Activated T-helper 17 cell treated with anti-CD3 and anti-CD28 coated beads, Interleukin-2, amount 50 U/mL, for 72 hours (primary cell): ENCODE results near the gene MAN1B1. TPM values are rescaled to one million over a fixed set of nuclear protein-coding genes. Genes with fewer than 3 reads are reported as not detected.
A peak's percentile ranks its signal among the peaks of the same experiment; 100 is the strongest.

ENCODE experiments used
- ATAC-seq: fragments of 150-1000 bp; cut with Tn5 transposase; replicated peaks from 2 replicates; pipeline ENCODE4 v1.10.0; 2021; ENCODE audit warnings: mild to moderate bottlenecking, moderate library complexity
- H3K27ac Mint-ChIP-seq: one replicate; pipeline ENCODE4 v1.8.0; 2022; ENCODE audit warnings: mixed read lengths
- H3K27me3 Mint-ChIP-seq: one replicate; pipeline ENCODE4 v1.8.0; 2022; ENCODE audit warnings: mixed read lengths
- H3K36me3 Mint-ChIP-seq: one replicate; pipeline ENCODE4 v1.8.0; 2022; ENCODE audit warnings: low read depth, mild to moderate bottlenecking, mixed read lengths
- H3K4me1 Mint-ChIP-seq: one replicate; pipeline ENCODE4 v1.8.0; 2022; ENCODE audit warnings: mixed read lengths
- H3K4me3 Mint-ChIP-seq: one replicate; pipeline ENCODE4 v1.8.0; 2022; ENCODE audit warnings: mild to moderate bottlenecking, mixed read lengths
- H3K9me3 Mint-ChIP-seq: one replicate; pipeline ENCODE4 v1.8.0; 2022; ENCODE audit warnings: mixed read lengths
- total RNA-seq, 2 donors: library from RNA; stranded (reverse); gene quantifications; one replicate each; pipeline ENCODE4 v1.2.3, GENCODE V29; 2022

The MAN1B1 gene
- total RNA-seq, 2 donors from 2014 or later: 38.2 to 67.6 TPM

DNA sequence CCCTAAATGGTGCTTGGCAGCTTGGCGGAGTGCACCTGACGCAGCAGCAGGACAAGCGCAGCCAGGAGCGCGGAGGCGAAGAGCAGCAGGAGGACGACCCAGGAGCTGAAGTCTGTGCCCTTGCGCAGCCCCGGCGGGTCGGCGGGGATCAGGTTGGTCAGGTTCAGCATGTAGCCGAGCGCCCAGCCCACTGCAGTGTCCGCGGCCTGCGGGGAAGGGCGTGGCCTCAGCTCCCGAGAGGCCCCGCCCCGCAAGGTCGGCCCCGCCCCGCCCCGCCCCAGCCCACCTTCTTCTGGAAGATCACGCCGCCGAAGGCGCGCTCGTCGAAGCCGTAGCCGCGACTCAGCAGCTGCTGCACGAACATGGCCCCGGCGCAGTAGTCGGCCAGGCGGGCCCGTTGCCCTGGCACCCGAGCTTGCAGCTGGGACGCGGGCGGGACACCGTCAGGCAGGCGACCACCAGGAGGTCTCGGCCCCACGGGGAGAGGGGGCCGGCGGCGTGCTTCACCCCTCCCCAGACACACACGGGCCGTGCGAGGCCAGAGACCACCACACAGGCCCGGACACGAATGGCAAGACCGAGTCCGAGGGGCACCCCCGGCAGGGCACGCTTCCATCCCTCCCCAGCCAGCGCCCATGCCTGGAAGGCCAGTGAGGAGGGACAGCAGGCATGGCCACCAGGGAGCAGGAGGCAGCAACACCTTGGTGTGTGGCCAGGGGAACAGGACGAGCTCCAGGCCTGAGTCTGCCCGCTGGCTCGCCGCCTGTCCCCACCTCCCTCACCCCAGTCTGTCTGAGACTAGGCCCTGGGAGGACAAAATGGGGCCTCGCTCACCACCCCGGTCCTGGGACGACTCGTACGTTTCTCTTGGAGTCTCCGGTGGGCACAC, 37.9 kb upstream of the MAN1B1 start:
- peaks cover 5% of the 10 kb centered on the region for H3K36me3 Mint-ChIP-seq
- no peak for ATAC-seq
- H3K4me3 Mint-ChIP-seq: no peak overlapping the region
- H3K4me1 Mint-ChIP-seq: no peaks in the 10 kb centered on the region
- H3K9me3 Mint-ChIP-seq: no peaks in the 10 kb centered on the region
- H3K27me3 Mint-ChIP-seq: peaks cover 8% of the 10 kb centered on the region
- no peak overlapping the region for H3K27ac Mint-ChIP-seq

DNA sequence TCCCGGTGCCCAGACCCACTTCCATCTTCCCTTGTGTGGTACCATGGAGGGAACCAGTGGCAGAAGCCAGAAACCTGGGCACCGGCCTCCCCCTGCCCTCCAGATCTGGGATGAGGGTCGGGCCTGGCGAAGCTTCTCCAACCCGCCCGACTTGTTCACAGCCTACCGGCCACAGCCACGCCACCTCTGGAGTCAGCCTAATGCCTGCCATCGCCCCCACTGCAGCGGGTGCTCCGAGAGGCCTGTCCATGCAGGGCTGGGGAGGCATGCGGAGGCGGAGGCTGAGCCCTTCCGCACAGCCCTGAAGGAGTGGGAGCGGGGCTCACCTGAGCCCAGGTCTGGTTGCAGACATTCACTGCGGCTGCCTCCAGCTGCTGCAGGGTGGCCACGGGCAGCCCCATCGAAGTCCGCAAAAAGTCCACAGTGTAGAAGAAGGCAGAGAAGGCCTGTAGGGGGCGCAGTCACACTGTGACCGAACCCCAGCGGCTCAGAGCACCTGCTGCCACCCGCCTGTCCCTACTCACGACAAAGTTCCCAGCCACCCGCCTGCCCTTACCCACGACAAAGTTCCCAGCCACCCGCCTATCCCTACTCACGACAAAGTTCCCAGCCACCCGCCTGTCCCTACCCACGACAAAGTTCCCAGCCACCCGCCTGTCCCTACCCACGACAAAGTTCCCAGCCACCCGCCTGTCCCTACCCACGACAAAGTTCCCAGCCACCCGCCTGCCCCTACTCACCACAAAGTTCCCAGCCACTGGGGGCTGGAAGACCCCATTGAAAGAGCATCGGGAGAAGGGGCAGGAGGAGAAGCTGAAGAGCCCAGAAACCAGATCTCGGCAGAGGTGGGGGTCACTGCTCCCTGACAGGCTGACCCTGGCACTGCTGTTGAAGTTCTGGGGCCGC, 37.0 kb upstream of the MAN1B1 start:
- H3K27me3 Mint-ChIP-seq: peaks cover 8% of the 10 kb centered on the region
- H3K27ac Mint-ChIP-seq: no peak overlapping the region
- no peaks in the 10 kb centered on the region for H3K4me1 Mint-ChIP-seq
- H3K4me3 Mint-ChIP-seq: no peak overlapping the region
- H3K36me3 Mint-ChIP-seq: peaks cover 3% of the 10 kb centered on the region
- H3K9me3 Mint-ChIP-seq: no peaks in the 10 kb centered on the region
- ATAC-seq: peak; percentile 25

DNA sequence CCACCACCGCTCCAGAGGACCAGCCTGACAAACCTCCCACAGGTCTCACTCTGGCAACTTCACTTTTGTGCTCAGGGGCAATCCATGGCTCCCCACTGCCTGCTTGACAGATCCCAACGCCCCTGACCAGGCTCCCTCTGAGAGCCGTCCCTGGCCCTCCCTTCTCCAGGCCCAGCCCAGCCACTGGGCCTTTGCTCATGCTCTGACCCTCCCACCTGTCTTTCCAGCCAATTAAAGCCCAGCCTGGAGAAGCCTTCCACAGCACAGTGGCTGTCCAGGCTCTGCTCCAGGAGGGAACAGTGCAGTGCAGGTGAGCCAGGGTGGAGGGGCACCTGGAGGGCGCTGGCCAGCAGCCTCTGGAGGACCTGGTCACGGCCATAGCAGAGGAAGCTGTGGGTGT, 36.2 kb upstream of the MAN1B1 start:
- no peaks in the 10 kb centered on the region for H3K9me3 Mint-ChIP-seq

DNA sequence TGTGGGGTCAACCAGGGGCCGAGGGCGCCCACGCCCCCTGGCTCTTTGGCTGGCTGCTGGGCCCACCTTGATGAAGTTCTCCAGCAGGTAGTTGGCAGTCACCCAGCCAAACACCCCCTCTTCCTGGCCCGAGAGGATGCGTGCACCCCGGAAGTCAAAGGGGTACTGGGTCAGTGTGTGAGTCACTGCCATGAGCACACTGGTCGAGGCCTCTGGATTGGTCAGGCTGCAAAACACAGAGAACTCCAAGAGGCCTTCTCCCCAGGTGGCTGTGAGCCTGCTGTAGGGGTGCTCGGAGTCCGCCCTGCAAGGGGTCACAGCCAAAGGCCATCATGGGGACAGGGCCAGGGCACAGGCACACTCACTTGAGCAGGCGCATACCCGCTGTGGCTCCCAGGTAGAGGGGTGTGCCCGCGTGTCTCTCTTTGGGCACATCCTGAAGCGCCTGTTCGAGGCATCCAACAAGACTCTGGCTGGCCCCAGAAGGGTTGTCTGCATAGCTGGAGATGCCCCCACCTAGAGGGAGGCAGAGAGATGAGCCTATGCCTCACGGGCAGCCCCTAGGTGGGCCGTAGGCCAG, 35.5 kb upstream of the MAN1B1 start:
- Mint-ChIP-seq H3K27me3 (peaks cover 8% of the 10 kb centered on the region), H3K36me3 (no peaks in the 10 kb centered on the region), H3K9me3 (no peaks in the 10 kb centered on the region), H3K4me3 (no peak overlapping the region), H3K4me1 (no peaks in the 10 kb centered on the region), H3K27ac (no peak overlapping the region)
- ATAC-seq: no peak

More for the DNA sequence above, 36.2 kb upstream of the MAN1B1 start:
- no peak for ATAC-seq
- peaks cover 8% of the 10 kb centered on the region for H3K27me3 Mint-ChIP-seq
- no peak overlapping the region for H3K4me3 Mint-ChIP-seq
- no peak overlapping the region for H3K27ac Mint-ChIP-seq
- H3K36me3 Mint-ChIP-seq: no peaks in the 10 kb centered on the region
- H3K4me1 Mint-ChIP-seq: no peaks in the 10 kb centered on the region

DNA sequence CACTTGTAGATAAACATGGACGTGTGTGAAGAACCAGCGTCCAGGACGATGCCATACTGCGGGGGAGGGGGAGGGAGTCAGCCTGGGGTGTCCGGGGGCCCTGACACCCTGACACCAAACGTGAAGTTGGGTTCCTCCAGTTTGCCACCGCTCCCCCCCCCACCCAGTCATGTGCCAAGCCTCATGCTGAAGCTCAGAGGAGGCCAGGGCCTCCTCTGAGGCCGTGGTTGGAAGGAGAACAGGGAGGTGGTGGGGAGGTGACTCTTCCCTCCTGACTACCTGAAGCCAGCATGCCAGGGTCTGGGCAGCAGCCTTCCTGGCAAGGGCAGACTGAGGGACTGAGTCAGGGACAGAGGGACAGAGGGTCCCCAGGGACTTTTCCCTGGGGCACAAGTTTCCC, 34.5 kb upstream of the MAN1B1 start:
- H3K9me3 Mint-ChIP-seq: no peaks in the 10 kb centered on the region
- no peaks in the 10 kb centered on the region for H3K36me3 Mint-ChIP-seq

DNA sequence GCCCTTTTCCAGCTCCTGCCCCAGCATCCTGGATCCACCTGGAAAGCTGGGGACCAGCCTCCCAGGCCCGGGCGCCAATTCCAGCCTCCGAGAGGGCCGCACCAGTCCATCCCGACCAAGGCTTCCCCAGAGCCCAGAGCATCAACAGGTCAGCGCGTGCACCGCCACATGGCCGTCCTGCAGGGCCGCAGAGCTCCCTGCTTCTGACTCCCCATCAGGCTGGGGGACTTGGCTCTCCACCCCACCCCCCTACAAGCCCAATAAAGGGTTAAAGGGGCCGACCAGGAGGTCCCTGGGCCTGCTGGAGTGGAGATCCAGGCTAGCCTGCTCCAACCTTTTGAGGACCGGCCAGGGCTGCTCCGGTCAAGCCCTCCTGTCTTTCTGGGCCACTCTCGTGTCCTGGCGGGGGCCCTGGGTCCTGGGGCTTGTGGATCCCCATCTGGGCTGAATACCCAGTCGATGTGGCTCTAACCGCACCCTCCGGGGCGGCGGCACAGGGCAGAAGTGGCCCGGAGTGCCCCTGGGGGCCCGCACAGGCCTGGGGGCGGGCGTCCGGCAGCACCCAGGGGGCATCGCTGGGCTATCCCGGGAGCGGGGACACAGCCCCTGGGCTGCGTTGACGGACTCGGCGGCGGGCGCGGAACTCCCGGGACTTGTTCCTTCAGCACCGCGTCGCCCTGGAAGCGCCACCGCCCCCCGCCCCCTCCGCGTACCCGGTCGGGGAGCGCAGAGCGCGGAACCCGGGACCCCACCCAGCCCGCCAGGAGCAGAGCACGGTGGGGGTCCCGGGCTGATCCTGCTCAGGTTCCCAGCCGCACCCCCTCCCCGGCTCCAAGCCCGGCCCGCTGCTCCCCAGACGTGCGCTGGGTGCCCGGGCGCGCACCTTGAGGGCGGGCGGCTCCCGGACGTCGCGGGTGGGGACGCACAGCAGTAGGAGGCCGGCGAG, 33.5 kb upstream of the MAN1B1 start:
- Mint-ChIP-seq H3K27ac (no peak overlapping the region), H3K4me3 (no peak overlapping the region), H3K27me3 (peaks cover 8% of the 10 kb centered on the region), H3K9me3 (no peaks in the 10 kb centered on the region), H3K36me3 (no peaks in the 10 kb centered on the region), H3K4me1 (no peaks in the 10 kb centered on the region)
- peak; percentile 49 for ATAC-seq

More for the DNA sequence above, 34.5 kb upstream of the MAN1B1 start:
- no peak for ATAC-seq
- Mint-ChIP-seq H3K4me1 (no peaks in the 10 kb centered on the region), H3K27me3 (peaks cover 8% of the 10 kb centered on the region), H3K4me3 (no peak overlapping the region), H3K27ac (no peak overlapping the region)

DNA sequence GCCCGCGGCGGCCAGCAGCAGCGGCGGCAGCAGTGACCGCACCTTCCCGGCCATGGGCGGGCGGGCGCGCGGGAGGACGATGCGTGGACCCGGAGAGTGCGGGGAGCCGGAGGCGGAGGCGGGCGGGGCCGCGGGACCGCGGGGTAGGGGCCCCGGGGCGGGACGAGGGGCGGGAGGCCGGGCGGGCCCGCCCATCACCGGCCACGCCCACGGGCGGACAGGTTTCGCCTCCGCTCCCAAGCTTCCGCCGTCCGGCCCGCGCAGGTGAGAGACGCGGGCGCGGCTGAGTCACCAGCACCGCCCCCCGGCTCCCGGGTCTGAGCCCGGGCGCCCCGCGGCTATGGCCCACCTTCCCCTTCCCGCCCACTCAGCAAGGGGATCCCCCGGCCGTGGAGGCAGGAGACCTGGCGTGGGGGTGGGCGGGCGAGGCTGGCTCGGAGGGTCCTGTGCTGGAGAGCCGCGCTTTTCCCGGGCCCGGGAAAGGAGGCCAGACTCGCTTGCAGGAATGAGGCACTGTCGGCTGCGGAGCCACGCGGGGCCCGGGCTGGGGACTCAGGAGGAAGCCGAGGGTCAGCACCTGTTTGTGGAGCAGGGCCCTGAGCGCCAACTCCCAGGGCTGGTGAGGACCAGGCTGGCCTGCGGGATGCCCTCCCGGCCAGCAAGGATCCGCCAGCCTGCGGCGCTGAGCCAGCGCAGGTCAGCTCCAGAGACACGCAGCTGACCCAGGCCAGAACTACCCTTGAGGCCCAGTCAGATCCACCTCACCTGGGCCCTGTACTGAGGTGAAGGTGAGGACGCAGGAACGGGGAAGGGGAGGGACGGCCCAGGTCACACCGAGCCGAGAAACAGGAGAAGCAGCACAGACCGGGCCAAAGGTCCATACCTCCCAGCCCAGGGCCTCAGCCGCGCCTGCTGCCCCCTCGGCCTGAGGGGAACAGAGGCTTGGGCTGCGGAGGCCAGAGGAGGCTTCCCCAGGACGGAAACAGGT, 32.5 kb upstream of the MAN1B1 start, which contains the start of gene ENTPD2:
TSS of gene ENTPD2 (minus strand) at position 118 of the 988 bp plus-strand sequence. CDS start at position 54, 64 bp downstream.
- peaks cover 8% of the 10 kb centered on the region for H3K27me3 Mint-ChIP-seq
- no peak within 1 kb of the TSS for H3K4me3 Mint-ChIP-seq
- no peak within 1 kb of the TSS for H3K27ac Mint-ChIP-seq
- no peaks in the 10 kb centered on the region for H3K36me3 Mint-ChIP-seq
- H3K4me1 Mint-ChIP-seq: no peaks in the 10 kb centered on the region
- no peaks in the 10 kb centered on the region for H3K9me3 Mint-ChIP-seq
- ATAC-seq: peak; percentile 72

DNA sequence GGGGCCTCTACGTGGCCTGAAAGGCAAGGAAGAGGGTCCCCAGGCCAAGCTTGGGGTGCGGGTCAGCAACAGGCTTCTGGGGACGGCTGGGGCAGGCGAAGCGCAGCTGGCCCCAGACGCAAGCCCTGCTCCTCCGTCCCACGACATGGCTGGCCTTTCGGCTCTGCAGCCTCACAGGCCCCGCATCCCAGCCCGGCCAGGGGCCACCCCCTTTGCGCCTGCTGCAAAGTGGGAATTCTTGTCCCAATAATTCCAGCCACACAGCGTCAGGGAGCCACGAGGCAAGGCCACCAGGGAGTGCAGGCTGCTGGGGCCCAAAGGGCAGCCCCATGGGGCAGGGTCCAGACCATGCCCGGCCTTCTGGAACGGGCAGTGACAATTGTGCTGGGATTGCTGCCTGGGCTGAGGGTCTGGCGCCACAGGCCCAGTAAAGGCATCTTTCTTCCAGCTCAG, 31.8 kb upstream of the MAN1B1 start:
- H3K27me3 Mint-ChIP-seq: peaks cover 2% of the 10 kb centered on the region
- H3K4me3 Mint-ChIP-seq: no peak overlapping the region
- ATAC-seq: no peak
- H3K4me1 Mint-ChIP-seq: no peaks in the 10 kb centered on the region
- H3K27ac Mint-ChIP-seq: no peak overlapping the region
- no peaks in the 10 kb centered on the region for H3K36me3 Mint-ChIP-seq
- no peaks in the 10 kb centered on the region for H3K9me3 Mint-ChIP-seq

DNA sequence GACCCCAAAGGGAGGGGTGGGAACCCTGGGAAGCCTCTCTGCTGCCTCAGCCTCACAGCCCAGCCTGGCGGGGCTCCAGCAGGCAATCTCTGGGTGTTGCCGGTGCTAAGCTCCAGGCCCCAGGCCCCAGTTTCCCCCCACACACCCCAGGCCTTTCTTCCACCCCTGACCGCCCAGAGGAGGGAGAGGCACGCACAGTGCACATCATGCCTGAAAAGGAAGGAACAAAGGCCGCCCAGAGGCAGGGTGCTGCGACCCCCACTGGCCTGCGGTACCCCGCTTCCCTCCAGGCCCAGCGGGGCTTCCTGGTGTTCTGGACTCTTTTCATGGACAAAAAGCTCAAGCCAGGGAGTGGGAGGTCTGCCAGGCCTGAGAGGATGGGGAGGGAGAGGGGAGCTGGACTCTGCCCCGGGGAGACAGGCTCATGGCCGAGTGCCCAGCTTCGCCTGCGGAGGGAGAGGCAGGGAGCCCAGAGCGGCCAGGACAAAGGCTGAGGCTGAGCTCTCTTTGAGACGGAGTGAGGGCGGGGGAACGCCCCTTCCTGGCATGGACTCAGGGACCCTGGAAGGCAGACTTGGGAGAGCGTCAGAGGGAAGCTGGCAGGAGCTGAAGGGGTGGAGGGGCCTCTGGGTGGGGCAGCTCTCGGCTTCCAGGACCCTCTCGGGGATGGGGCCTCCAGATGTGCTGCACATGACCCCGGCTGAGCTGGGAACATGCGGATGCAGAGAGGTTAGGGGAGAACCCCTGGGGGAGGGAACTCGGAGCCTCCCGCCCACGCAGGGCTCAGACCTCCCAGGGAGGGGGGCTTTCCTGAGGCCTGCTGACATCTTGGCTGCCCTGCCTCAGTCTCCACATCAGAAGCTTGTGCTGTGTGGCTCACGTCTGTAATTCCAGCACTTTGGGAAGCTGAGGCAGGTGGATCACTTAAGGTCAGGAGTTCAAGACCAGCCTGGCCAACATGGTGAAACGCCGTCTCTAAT, 31.1 kb upstream of the MAN1B1 start:
- H3K4me1 Mint-ChIP-seq: no peaks in the 10 kb centered on the region
- no peak overlapping the region for H3K4me3 Mint-ChIP-seq
- no peaks in the 10 kb centered on the region for H3K9me3 Mint-ChIP-seq
- H3K36me3 Mint-ChIP-seq: no peaks in the 10 kb centered on the region
- no peak overlapping the region for H3K27ac Mint-ChIP-seq
- no peaks in the 10 kb centered on the region for H3K27me3 Mint-ChIP-seq
- ATAC-seq: no peak

DNA sequence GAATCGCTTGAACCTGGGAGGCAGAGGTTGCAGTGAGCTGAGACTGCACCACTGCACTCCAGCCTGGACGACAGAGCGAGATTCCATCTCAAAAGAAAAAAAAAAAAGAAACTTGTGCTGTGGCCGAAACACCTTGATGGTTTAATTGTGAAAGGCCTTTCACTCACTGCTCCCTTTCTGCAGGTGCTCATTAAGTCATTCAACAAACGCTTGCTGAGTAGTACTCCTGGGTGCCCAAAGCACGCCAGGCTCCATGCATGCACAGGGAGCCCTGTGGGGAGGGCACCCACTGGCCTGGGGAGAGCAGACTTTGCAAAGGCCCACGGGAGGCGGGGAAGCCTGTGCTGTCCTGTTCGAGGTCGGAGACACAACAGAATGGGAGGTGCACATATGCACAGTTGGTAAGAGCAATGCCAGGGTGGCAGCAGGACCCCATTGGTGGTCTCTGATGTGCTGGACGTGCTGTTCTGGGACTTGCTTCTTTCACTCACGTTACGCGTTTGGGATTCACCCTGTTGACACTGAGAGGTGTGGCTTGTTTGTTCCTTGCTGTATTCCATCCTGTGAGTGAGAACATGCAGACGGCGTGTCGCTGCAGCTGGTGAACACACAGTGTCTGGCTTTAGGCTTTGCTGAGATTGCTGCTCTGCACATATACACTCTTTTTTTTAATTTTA, 29.9 kb upstream of the MAN1B1 start:
- no peak for ATAC-seq
- Mint-ChIP-seq H3K4me3 (no peak overlapping the region), H3K9me3 (no peaks in the 10 kb centered on the region), H3K27me3 (no peaks in the 10 kb centered on the region), H3K36me3 (no peaks in the 10 kb centered on the region), H3K4me1 (no peaks in the 10 kb centered on the region), H3K27ac (no peak overlapping the region)

DNA sequence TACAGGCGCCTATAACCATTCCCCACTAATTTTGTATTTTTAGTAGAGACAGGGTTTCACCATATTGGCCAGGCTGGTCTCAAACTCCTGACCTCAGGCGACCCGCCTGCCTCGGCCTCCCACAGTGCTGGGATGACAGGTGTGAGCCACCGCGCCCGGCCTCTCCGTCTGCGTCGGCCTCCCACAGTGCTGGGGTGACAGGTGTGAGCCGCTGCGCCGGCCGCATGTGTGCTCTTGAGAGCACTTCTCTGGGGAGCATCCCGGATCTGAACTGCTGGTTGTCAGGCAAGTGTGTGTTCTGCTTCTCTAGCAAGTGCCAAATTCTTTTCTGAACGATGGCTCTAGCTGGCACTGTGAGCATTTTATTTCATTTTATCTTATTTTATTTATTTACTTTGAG, 29.2 kb upstream of the MAN1B1 start:
- ATAC-seq: no peak
- H3K4me1 Mint-ChIP-seq: no peaks in the 10 kb centered on the region
- no peaks in the 10 kb centered on the region for H3K9me3 Mint-ChIP-seq
- H3K27ac Mint-ChIP-seq: no peak overlapping the region
- no peak overlapping the region for H3K4me3 Mint-ChIP-seq
- H3K36me3 Mint-ChIP-seq: no peaks in the 10 kb centered on the region
- H3K27me3 Mint-ChIP-seq: no peaks in the 10 kb centered on the region
